ENCODE results near the gene CATSPERZ.
"Not testable (repeated sequence)": the region's sequence is repeated elsewhere in the genome, so short reads cannot be mapped to it uniquely, and the experiment has no call there.

The CATSPERZ gene

GRCh38 chr11:64296830-64297698 is 3.1 kb upstream of the CATSPERZ start:
- no peaks in the 10 kb centered on the region for H3K36me3 ChIP-seq (ENCODE audit: insufficient read depth, low read length)
- no peaks in the 10 kb centered on the region; the same call in 1 of the 2 replicates for H3K4me1 ChIP-seq (ENCODE audit: insufficient read depth, low read length)
- H3K9ac ChIP-seq (ENCODE audit: low read depth, low read length) = peak overlapping the region; percentile 3; the same call in 1 of the 2 replicates
- H3K9me3 ChIP-seq (ENCODE audit: control insufficient read depth, insufficient read depth, low read length) = no peaks in the 10 kb centered on the region; the same call in 1 of the 2 replicates

- Histone ChIP-seq H3K36me3 (ENCODE audit: insufficient read depth, low read length) (no peaks in the 10 kb centered on the region), H3K9me3 (ENCODE audit: control insufficient read depth, insufficient read depth, low read length) (no peaks in the 10 kb centered on the region; the same call in 1 of the 2 replicates), H3K4me1 (ENCODE audit: insufficient read depth, low read length) (no peaks in the 10 kb centered on the region; the same call in 1 of the 2 replicates), H3K9ac (ENCODE audit: low read depth, low read length) (peak overlapping the region; percentile 3; the same call in 1 of the 2 replicates)
Observed at GRCh38 chr11:64297699-64298358, 2.3 kb upstream of the CATSPERZ start.

- peak overlapping the region; percentile 64 for H3K9ac ChIP-seq (ENCODE audit: low read depth, low read length)
- H3K9me3 ChIP-seq (ENCODE audit: control insufficient read depth, insufficient read depth, low read length) = no peaks in the 10 kb centered on the region; the same call in 1 of the 2 replicates
- H3K36me3 ChIP-seq (ENCODE audit: insufficient read depth, low read length) = no peaks in the 10 kb centered on the region
- peaks cover 3% of the 10 kb centered on the region; the same call in 1 of the 2 replicates for H3K4me1 ChIP-seq (ENCODE audit: insufficient read depth, low read length)
Observed at GRCh38 chr11:64298966-64299846, 952 bp upstream of the CATSPERZ start.

- no peaks in the 10 kb centered on the region for H3K36me3 ChIP-seq (ENCODE audit: insufficient read depth, low read length)
- no peak overlapping the region for H3K9ac ChIP-seq (ENCODE audit: low read depth, low read length)
- peaks cover 5% of the 10 kb centered on the region; the same call in 1 of the 2 replicates for H3K4me1 ChIP-seq (ENCODE audit: insufficient read depth, low read length)
- no peaks in the 10 kb centered on the region for H3K9me3 ChIP-seq (ENCODE audit: control insufficient read depth, insufficient read depth, low read length)
Observed at GRCh38 chr11:64303109-64304031, 3.2 kb downstream of the CATSPERZ start.

GRCh38 chr11:64304032-64304315 is 3.8 kb downstream of the CATSPERZ start:
- Histone ChIP-seq H3K36me3 (ENCODE audit: insufficient read depth, low read length) (no peaks in the 10 kb centered on the region), H3K9ac (ENCODE audit: low read depth, low read length) (peak overlapping the region; percentile 83), H3K4me1 (ENCODE audit: insufficient read depth, low read length) (peaks cover 5% of the 10 kb centered on the region; the same call in 1 of the 2 replicates), H3K9me3 (ENCODE audit: control insufficient read depth, insufficient read depth, low read length) (no peaks in the 10 kb centered on the region)

DNA sequence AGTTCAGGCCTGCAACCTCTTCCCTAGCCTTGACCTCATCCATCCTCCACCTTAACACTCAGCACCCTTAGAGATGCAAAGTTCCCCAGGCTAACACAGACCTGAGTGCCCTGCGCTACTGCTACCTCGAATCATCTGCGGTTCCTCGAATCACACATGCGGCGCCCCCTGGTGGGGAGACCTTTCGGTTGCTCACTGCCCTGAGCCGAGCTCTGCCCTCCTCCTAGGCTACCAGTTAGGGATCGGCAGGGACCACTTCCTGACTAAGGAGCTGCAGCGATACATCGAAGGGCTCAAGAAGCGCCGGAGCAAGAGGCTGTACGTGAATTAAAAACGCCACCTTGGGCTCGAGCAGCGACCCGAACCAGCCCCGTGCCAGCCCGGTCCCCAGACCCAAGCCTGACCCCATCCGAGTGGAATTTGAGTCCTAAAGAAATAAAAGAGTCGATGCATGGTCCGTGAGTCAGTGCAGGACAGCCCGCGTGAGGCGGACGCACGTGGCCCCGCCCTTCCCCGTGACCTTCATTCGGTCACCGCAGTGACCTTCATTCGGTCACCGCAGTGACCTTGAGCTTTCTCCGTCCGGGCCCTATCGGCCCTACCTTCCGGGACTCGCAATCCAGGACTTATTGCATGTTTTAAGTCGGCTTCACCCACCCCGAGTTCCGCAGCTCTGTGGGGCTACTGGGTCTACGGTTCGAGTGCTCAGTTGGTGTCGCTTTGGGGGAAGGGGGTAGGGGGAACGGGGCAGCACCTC is 4.3 kb downstream of the CATSPERZ start:
- Histone ChIP-seq H3K4me1 (ENCODE audit: insufficient read depth, low read length) (peaks cover 5% of the 10 kb centered on the region; the same call in 1 of the 2 replicates), H3K9me3 (ENCODE audit: control insufficient read depth, insufficient read depth, low read length) (no peaks in the 10 kb centered on the region), H3K9ac (ENCODE audit: low read depth, low read length) (peak overlapping the region; percentile 83), H3K36me3 (ENCODE audit: insufficient read depth, low read length) (no peaks in the 10 kb centered on the region)

DNA sequence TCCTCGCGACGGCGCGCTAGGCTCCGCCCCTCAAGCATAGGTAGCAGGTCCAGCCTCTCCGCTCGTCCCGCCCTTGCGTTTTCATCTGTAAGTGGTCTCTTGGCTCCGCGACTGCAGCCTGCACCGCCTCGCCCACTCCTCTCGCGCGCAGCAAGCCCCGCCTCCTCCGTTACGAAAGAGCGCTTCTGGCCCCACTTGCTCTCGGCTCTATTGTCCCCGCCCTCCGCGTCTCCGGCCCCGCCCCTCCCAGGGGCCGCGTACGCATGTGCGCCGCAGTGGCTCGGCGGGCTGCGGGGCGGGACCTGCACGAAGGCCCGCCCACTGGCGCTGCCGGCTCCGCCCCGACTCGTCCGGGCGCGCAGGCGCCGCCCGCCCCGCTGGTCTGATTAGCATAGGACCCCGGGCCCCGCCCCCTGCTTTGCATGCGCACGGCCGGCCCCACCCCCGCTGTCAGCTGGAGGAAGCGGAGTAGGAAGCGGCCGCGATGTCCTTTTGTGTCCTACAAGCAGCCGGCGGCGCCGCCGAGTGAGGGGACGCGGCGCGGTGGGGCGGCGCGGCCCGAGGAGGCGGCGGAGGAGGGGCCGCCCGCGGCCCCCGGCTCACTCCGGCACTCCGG is 5.0 kb downstream of the CATSPERZ start, which contains the start of gene ESRRA:
Gene ESRRA (plus strand): TSS at position 450 of the 616 bp plus-strand sequence. CDS start 1,656 bp downstream, outside the sequence.
- Histone ChIP-seq H3K9ac (ENCODE audit: low read depth, low read length) (peak within 1 kb of the TSS; percentile 83), H3K4me1 (ENCODE audit: insufficient read depth, low read length) (peaks cover 5% of the 10 kb centered on the region; the same call in 1 of the 2 replicates), H3K36me3 (ENCODE audit: insufficient read depth, low read length) (no peaks in the 10 kb centered on the region), H3K9me3 (ENCODE audit: control insufficient read depth, insufficient read depth, low read length) (no peaks in the 10 kb centered on the region)

DNA sequence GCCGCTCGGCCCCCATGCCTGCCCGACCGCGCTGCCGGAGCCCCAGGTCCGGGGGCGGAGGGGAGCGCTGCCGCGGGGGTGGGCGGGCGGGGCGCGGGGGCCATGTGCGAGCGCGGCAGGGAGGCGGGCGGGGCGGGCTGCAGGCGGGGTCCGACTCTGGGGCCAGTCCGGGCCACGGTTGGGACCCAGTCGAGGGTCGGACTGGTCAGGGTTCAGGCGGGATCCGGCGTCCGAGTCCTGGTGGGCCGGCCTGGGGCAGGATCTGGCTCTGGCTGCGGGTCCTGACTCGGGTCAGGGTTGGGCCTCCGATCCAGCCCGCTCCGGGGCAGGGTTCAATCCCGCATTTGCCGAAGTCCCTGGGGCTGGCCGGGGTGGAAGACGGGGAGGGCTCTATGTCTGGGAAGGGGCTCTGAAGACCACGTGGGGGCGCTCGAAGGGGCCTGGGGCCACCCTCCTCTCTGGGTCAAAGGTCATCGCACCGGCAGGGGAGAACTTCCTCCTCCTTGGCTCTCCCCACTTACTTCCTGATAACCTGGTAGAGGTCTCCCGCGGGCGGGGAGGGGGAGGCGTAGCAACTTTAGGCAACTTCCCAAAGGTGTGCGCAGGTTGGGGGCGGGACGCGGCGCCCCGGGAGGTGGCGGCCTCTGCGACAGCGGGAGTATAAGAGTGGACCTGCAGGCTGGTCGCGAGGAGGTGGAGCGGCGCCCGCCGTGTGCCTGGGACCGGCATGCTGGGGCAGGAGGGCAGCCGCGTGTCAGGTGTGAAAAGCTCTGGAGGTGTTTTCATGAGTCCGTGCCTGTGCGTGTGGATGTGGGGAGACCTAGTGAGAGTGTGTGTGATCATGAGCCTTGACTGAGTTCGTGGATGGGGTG is 5.8 kb downstream of the CATSPERZ start:
- H3K36me3 ChIP-seq (ENCODE audit: insufficient read depth, low read length) = no peaks in the 10 kb centered on the region
- no peaks in the 10 kb centered on the region for H3K9me3 ChIP-seq (ENCODE audit: control insufficient read depth, insufficient read depth, low read length)
- H3K9ac ChIP-seq (ENCODE audit: low read depth, low read length) = peak overlapping the region; percentile 68
- H3K4me1 ChIP-seq (ENCODE audit: insufficient read depth, low read length) = peaks cover 5% of the 10 kb centered on the region; the same call in 1 of the 2 replicates

- no peaks in the 10 kb centered on the region for H3K36me3 ChIP-seq (ENCODE audit: insufficient read depth, low read length)
- H3K9ac ChIP-seq (ENCODE audit: low read depth, low read length) = peak overlapping the region; percentile 68
- H3K9me3 ChIP-seq (ENCODE audit: control insufficient read depth, insufficient read depth, low read length) = no peaks in the 10 kb centered on the region
- peaks cover 5% of the 10 kb centered on the region; the same call in 1 of the 2 replicates for H3K4me1 ChIP-seq (ENCODE audit: insufficient read depth, low read length)
Observed at GRCh38 chr11:64306563-64306875, 6.4 kb downstream of the CATSPERZ start.

- H3K36me3 ChIP-seq (ENCODE audit: insufficient read depth, low read length) = no peaks in the 10 kb centered on the region
- no peaks in the 10 kb centered on the region for H3K9me3 ChIP-seq (ENCODE audit: control insufficient read depth, insufficient read depth, low read length)
- peak overlapping the region; percentile 68; the same call in 1 of the 2 replicates for H3K9ac ChIP-seq (ENCODE audit: low read depth, low read length)
- peaks cover 5% of the 10 kb centered on the region; the same call in 1 of the 2 replicates for H3K4me1 ChIP-seq (ENCODE audit: insufficient read depth, low read length)
Observed at GRCh38 chr11:64306876-64307622, 6.9 kb downstream of the CATSPERZ start.

- not testable (repeated sequence) for H3K9ac ChIP-seq (ENCODE audit: low read depth, low read length); H3K36me3 ChIP-seq (ENCODE audit: insufficient read depth, low read length); H3K9me3 ChIP-seq (ENCODE audit: control insufficient read depth, insufficient read depth, low read length); H3K4me1 ChIP-seq (ENCODE audit: insufficient read depth, low read length)
Observed at GRCh38 chr11:64307795-64308194, 7.6 kb downstream of the CATSPERZ start.
